ENCODE results near the gene ZSWIM1.
A peak's percentile ranks its signal among the peaks of the same experiment; 100 is the strongest.

The ZSWIM1 gene

GRCh38 chr20:45880988-45881788, at the start of gene ZSWIM1:
ZSWIM1 (plus strand) TSS chr20:45881227; CDS start chr20:45882593, 1,366 bp downstream.
- TF ChIP-seq EZH2 (IDR thresholded peaks at IDR 0.05; ENCODE audit: borderline replicate concordance, low read depth, low read length, severe bottlenecking), result no peak
- no peak for TF ChIP-seq CTCF (IDR thresholded peaks at IDR 0.05; ENCODE audit: borderline replicate concordance, extremely low read depth, low read length, poor library complexity, severe bottlenecking)
- ATAC-seq (ENCODE audit: insufficient read depth, low read depth) (peak; percentile 99), DNase-seq (peak; percentile 100)
- Histone ChIP-seq H3K27ac (ENCODE audit: low read length) (peak within 1 kb of the TSS; percentile 91), H3K36me3 (ENCODE audit: insufficient read depth, low read length) (peaks cover 47% of the 10 kb centered on the region), H3K9me3 (ENCODE audit: insufficient read depth, low read length, severe bottlenecking) (no peaks in the 10 kb centered on the region), H2AFZ (ENCODE audit: low read depth, low read length) (peak within 1 kb of the TSS; percentile 89), H3K79me2 (ENCODE audit: insufficient read depth, low read length) (peaks cover 30% of the 10 kb centered on the region), H4K20me1 (ENCODE audit: insufficient read depth, low read length) (peaks cover 7% of the 10 kb centered on the region; the same call in 1 of the 2 replicates), H3K4me2 (ENCODE audit: insufficient read depth, low read length) (peak within 1 kb of the TSS; percentile 89), H3K9ac (ENCODE audit: low read depth, low read length) (peak within 1 kb of the TSS; percentile 78), H3K27me3 (ENCODE audit: insufficient read depth, low read length, poor library complexity) (no peaks in the 10 kb centered on the region), H3K4me1 (ENCODE audit: insufficient read depth, low read length) (peaks cover 46% of the 10 kb centered on the region), H3K4me3 (ENCODE audit: low read depth in 1 of 2, low read length in 2 of 2) (peak within 1 kb of the TSS; percentile 75 to 85)

GRCh38 chr20:45832619-45833018, 48.4 kb upstream of the ZSWIM1 start:
- Histone ChIP-seq H3K36me3 (ENCODE audit: insufficient read depth, low read length) (peaks cover 3% of the 10 kb centered on the region; the same call in 1 of the 2 replicates), H2AFZ (ENCODE audit: low read depth, low read length) (no peak overlapping the region), H3K4me3 (ENCODE audit: low read depth in 1 of 2, low read length in 2 of 2) (no peak overlapping the region), H3K4me2 (ENCODE audit: insufficient read depth, low read length) (no peak overlapping the region), H3K27me3 (ENCODE audit: insufficient read depth, low read length, poor library complexity) (no peaks in the 10 kb centered on the region), H3K27ac (ENCODE audit: low read length) (no peak overlapping the region), H3K79me2 (ENCODE audit: insufficient read depth, low read length) (no peaks in the 10 kb centered on the region), H4K20me1 (ENCODE audit: insufficient read depth, low read length) (no peaks in the 10 kb centered on the region), H3K9me3 (ENCODE audit: insufficient read depth, low read length, severe bottlenecking) (no peaks in the 10 kb centered on the region), H3K9ac (ENCODE audit: low read depth, low read length) (no peak overlapping the region), H3K4me1 (ENCODE audit: insufficient read depth, low read length) (no peaks in the 10 kb centered on the region)
- DNase-seq (no peak), ATAC-seq (ENCODE audit: insufficient read depth, low read depth) (no peak)
- TF ChIP-seq EZH2 (IDR thresholded peaks at IDR 0.05; ENCODE audit: borderline replicate concordance, low read depth, low read length, severe bottlenecking) (no peak), CTCF (IDR thresholded peaks at IDR 0.05; ENCODE audit: borderline replicate concordance, extremely low read depth, low read length, poor library complexity, severe bottlenecking) (no peak)

GRCh38 chr20:45833030-45833882, 47.8 kb upstream of the ZSWIM1 start, which contains the start of gene SNX21:
SNX21 (plus strand) TSS chr20:45833799; CDS start chr20:45833920, 121 bp downstream.
- no peak within 1 kb of the TSS for H2AFZ ChIP-seq (ENCODE audit: low read depth, low read length)
- H3K27ac ChIP-seq (ENCODE audit: low read length), result no peak within 1 kb of the TSS
- no peaks in the 10 kb centered on the region for H3K79me2 ChIP-seq (ENCODE audit: insufficient read depth, low read length)
- ATAC-seq (ENCODE audit: insufficient read depth, low read depth) (0 out of 3 replicates have a peak, but pooled peaks have one; percentile 25), DNase-seq (no peak)
- H3K36me3 ChIP-seq (ENCODE audit: insufficient read depth, low read length), result peaks cover 3% of the 10 kb centered on the region; the same call in 1 of the 2 replicates
- H4K20me1 ChIP-seq (ENCODE audit: insufficient read depth, low read length), result no peaks in the 10 kb centered on the region
- no peaks in the 10 kb centered on the region for H3K27me3 ChIP-seq (ENCODE audit: insufficient read depth, low read length, poor library complexity)
- H3K9me3 ChIP-seq (ENCODE audit: insufficient read depth, low read length, severe bottlenecking), result no peaks in the 10 kb centered on the region
- H3K4me1 ChIP-seq (ENCODE audit: insufficient read depth, low read length), result no peaks in the 10 kb centered on the region
- no peak within 1 kb of the TSS for H3K4me3 ChIP-seq (ENCODE audit: low read depth in 1 of 2, low read length in 2 of 2)
- H3K4me2 ChIP-seq (ENCODE audit: insufficient read depth, low read length), result no peak within 1 kb of the TSS
- TF ChIP-seq CTCF (IDR thresholded peaks at IDR 0.05; ENCODE audit: borderline replicate concordance, extremely low read depth, low read length, poor library complexity, severe bottlenecking) (no peak), EZH2 (IDR thresholded peaks at IDR 0.05; ENCODE audit: borderline replicate concordance, low read depth, low read length, severe bottlenecking) (no peak)
- no peak within 1 kb of the TSS for H3K9ac ChIP-seq (ENCODE audit: low read depth, low read length)
